HFFc6 (cell line): ENCODE results near the gene EMP3. TPM values are rescaled to one million over a fixed set of nuclear protein-coding genes. Genes with fewer than 3 reads are reported as not detected.

Experiments used
- DNase-seq: peaks from one replicate; pipeline ENCODE4 v3.0.0-alpha.2; 2018
- H3K27ac Mint-ChIP-seq: 2 replicates; pipeline ENCODE4 v1.8.0; 2020; ENCODE audit warnings: mild to moderate bottlenecking, mixed read lengths
- H3K27me3 Mint-ChIP-seq: 2 replicates; pipeline ENCODE4 v1.8.0; 2021; ENCODE audit warnings: mild to moderate bottlenecking, moderate library complexity, mixed read lengths; ENCODE audit not compliant: insufficient read depth
- H3K36me3 Mint-ChIP-seq: 2 replicates; pipeline ENCODE4 v1.8.0; 2021; ENCODE audit warnings: low read depth, mixed read lengths
- H3K4me1 Mint-ChIP-seq: 2 replicates; pipeline ENCODE4 v1.8.0; 2020; ENCODE audit warnings: low read depth, mixed read lengths
- H3K4me3 Mint-ChIP-seq: 2 replicates; pipeline ENCODE4 v1.8.0; 2020; ENCODE audit warnings: mild to moderate bottlenecking, moderate library complexity, mixed read lengths
- H3K9me3 Mint-ChIP-seq: 2 replicates; pipeline ENCODE4 v1.8.0; 2020; ENCODE audit warnings: mild to moderate bottlenecking, mixed read lengths
- total RNA-seq, 6 experiments: library from RNA; stranded (reverse); fragmentation: NEBNext Ultra II Directional; extraction: Animal tissue kit (Norgen Biotek cat#: 25700); gene quantifications; 2 replicates in 1 of 6; 3 replicates in 5 of 6; pipeline ENCODE4 v1.2.3, GENCODE V29; 2021
- TF ChIP-seq, protein P1 (sequence below): fragments of 200-600 bp; sonication (generic); IDR thresholded peaks from 2 replicates; pipeline ENCODE4 v1.5.0; 2021; ENCODE audit warnings: antibody characterized with exemption, mild to moderate bottlenecking

Gene EMP3
- total RNA-seq, 6 experiments from 2014 or later, result 471 to 574 (median 525) TPM

DNA sequence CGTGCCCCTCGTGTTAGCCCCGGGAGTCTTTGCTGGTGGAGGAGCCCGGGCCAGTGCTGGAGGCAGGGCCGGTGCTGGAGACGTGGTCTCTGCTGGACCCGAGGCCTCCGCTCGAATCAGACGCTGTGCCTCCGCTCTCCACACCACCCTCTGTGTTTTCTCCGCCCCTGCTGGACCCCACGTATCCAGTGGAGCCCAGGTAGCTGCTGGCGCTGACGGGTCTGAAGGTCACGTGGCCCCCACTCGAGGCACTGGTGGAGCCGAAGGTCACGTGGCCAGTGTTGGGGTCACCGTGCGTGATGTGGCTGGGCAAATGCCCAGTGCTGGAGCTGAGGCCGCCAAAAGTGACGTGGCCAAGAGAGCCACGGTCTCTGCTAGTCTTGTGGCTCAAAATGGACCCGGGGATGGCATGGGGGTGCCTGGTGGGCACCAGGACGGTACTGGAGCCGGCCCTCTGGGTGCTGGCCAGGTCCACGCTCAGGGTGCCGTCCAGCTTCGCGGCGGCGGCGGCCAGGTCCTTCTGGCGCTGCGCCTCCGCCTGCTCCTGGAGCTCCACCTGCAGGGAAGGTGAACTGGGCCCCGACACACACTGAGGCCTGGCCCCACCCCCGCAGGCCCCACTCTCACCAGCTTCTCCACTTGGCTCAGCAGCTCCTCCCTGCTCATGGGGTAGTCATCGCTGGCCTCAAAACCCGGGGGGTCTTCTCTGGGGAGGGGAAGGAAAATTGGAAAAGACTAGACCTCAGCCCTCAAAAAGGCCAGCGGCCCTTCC, 28.2 kb upstream of the EMP3 start:
- H3K27me3 Mint-ChIP-seq, result peaks cover 17% of the 10 kb centered on the region
- peaks cover 8% of the 10 kb centered on the region for H3K4me1 Mint-ChIP-seq
- TF ChIP-seq, protein P1, sequence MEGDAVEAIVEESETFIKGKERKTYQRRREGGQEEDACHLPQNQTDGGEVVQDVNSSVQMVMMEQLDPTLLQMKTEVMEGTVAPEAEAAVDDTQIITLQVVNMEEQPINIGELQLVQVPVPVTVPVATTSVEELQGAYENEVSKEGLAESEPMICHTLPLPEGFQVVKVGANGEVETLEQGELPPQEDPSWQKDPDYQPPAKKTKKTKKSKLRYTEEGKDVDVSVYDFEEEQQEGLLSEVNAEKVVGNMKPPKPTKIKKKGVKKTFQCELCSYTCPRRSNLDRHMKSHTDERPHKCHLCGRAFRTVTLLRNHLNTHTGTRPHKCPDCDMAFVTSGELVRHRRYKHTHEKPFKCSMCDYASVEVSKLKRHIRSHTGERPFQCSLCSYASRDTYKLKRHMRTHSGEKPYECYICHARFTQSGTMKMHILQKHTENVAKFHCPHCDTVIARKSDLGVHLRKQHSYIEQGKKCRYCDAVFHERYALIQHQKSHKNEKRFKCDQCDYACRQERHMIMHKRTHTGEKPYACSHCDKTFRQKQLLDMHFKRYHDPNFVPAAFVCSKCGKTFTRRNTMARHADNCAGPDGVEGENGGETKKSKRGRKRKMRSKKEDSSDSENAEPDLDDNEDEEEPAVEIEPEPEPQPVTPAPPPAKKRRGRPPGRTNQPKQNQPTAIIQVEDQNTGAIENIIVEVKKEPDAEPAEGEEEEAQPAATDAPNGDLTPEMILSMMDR, result no peak
- no peak for DNase-seq
- no peak overlapping the region for H3K4me3 Mint-ChIP-seq
- no peak overlapping the region for H3K27ac Mint-ChIP-seq
- no peaks in the 10 kb centered on the region for H3K36me3 Mint-ChIP-seq
- H3K9me3 Mint-ChIP-seq, result no peaks in the 10 kb centered on the region

DNA sequence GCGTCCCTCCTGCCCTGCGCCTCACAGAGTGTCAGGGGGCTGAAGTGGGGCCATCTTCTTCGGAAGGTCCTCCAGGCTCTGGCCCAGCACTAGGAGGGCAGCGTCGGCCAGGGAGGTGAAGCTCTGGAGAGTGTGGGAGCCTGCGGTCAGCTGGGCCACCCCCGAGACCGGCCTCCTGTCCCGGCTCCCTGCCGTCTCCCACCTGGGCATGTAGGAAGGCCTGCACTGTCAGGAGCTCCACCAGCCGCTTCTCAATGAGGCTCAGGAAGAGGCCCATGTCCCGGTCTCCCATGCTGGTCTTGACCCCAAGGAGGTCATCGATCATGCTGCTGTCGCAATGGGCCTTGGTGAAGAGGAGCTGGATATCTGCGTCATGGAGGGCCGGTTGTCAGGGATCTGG, 27.4 kb upstream of the EMP3 start:
- Mint-ChIP-seq H3K27me3 (peaks cover 17% of the 10 kb centered on the region), H3K36me3 (no peaks in the 10 kb centered on the region), H3K27ac (no peak overlapping the region), H3K4me1 (peaks cover 2% of the 10 kb centered on the region), H3K9me3 (no peaks in the 10 kb centered on the region), H3K4me3 (no peak overlapping the region)
- DNase-seq, result no peak
- TF ChIP-seq, protein P1, result no peak

DNA sequence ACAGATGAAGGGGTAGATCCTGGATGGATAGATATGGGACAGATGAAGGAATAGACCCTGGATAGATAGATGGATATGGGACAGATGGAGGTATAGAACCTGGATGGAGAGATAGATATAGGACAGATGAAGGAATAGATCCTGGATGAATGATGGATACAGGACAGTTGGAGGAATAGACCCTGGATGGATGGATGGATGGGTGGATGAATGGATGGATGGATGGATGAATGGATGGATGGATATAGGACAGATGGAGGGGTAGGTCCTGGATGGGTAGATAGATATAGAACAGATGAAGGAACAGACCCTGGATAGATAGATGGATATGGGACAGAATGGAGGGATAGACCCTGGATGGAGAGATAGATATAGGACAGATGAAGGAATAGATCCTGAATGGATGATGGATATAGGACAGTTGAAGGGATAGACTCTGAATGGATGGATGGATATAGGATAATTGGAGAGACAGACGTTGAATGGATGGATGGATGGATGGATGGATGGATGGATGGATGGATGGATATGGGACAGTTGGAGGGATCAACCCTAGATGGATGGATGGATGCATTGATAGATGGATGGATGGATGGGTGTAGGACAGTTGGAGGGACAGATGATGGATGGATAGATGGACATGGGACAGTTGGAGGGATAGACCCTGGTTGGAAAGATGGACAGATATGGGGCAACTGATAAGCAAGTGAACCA, 23.3 kb upstream of the EMP3 start:
- H3K4me3 Mint-ChIP-seq, result no peak overlapping the region
- H3K36me3 Mint-ChIP-seq, result no peaks in the 10 kb centered on the region
- H3K9me3 Mint-ChIP-seq, result no peaks in the 10 kb centered on the region
- no peak overlapping the region for H3K27ac Mint-ChIP-seq
- H3K4me1 Mint-ChIP-seq, result no peaks in the 10 kb centered on the region
- TF ChIP-seq, protein P1, result no peak
- no peak for DNase-seq
- peaks cover 20% of the 10 kb centered on the region for H3K27me3 Mint-ChIP-seq

DNA sequence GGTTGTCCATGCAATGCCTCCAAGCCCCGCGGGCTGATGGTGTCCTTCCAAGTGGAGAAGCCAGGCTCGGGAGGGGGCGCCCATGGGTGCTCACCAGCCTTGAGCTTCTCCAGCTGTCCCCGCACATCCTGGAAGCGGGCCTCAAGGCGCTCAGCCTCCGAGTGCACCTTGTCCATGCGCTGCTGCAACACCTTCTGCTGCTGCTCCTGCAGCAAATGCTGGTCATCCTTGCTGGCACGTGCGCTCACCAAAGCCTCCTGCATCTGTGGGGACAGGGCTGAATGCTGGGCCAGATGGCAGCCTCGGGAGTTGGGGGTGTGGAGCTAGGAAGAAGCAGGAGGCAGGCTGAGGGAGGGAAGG, 22.8 kb upstream of the EMP3 start:
- TF ChIP-seq, protein P1, result no peak
- Mint-ChIP-seq H3K4me3 (no peak overlapping the region), H3K27ac (no peak overlapping the region), H3K9me3 (no peaks in the 10 kb centered on the region), H3K36me3 (no peaks in the 10 kb centered on the region), H3K27me3 (peaks cover 23% of the 10 kb centered on the region), H3K4me1 (no peaks in the 10 kb centered on the region)
- no peak for DNase-seq

DNA sequence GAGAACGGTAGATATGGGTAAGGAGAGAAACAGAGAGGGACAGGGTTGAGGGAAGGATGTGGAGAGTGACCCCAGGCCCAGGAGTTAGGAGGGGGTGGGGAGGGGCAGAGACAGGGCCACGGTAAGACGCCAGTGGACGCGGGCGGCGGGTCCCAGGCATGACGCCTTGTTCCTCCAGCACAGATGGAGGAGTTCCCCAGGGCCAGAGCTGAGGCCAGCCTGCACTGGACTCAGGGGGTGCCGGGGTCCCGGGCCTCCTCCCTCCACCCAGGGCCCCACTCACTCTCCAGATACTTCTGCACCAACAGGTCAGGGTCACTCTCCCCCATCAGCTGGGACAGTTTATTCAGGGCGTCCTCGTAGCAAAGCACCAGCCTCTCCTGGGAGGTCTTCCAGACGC, 22.0 kb upstream of the EMP3 start:
- no peaks in the 10 kb centered on the region for H3K9me3 Mint-ChIP-seq
- TF ChIP-seq, protein P1, result no peak
- H3K27me3 Mint-ChIP-seq, result peaks cover 21% of the 10 kb centered on the region
- H3K27ac Mint-ChIP-seq, result no peak overlapping the region
- DNase-seq, result no peak
- H3K4me3 Mint-ChIP-seq, result no peak overlapping the region
- H3K36me3 Mint-ChIP-seq, result no peaks in the 10 kb centered on the region
- H3K4me1 Mint-ChIP-seq, result no peaks in the 10 kb centered on the region
